ENCODE data around the gene E2F4. TPM values are rescaled to one million over a fixed set of nuclear protein-coding genes. Genes with fewer than 3 reads are reported as not detected.

E2F4 gene
- total and polyA plus RNA-seq, 2 of the 8 experiments (the other 6 are each of a cell fraction or from before 2014, with no cell fraction given): 79.9 to 157 TPM

DNA sequence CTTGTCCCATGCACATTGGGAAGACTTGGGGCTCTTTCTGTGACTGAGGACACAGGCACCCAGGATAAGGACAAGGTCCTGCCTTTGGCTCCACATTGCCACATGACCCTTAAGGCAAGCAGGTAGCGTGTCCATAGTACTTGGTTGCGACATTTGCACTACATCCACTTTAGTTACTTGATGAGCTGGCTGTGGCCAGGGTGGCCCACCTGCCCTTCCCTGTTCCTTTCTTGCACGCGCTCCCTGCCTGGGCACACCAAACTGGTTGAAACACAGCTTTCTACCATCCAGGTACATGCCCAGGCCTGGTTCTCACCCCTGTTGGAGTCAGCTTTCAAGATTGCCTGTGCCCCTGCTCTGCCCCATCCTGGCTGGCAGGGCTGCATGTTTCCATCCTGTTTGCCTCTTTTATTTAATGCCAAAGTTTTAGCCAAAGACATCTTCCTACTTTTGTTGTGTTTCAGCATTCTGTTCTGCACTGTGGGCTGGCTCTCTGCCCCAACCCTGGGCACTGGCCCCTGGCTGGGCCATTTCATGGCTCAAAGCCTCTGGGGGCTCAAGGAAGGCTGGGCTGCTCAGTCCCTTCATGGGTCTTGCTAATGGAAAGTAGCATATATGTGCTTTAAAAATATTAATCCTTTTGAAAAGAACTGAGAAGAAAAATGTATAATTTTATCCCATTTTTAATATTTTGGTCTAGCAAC, 44.4 kb upstream of the E2F4 start:
- ChIA-PET CTCF (ENCODE audit: partially characterized antibody) (interaction anchor here (1.0 to 3.1 kb wide), 2 partner anchors 9 to 130 kb away, joined by 6 to 12 read pairs; no protein-coding TSS in a partner anchor), POLR2A (ENCODE audit: partially characterized antibody) (no interaction called here)
- no peak for DNase-seq (ENCODE audit: low read depth in 1 of 2, low spot score in 2 of 2)
- Histone ChIP-seq H3K27ac (ENCODE audit: low read depth, low read length) (no peak overlapping the region), H4K20me1 (replicated peaks in 1 of 2; ENCODE audit: control insufficient read depth in 1 of 2, insufficient read depth in 2 of 2, low read length in 2 of 2) (peaks cover 3 to 19% of the 10 kb centered on the region in 2 experiments), H4K8ac (ENCODE audit: extremely low read depth, insufficient read depth, low read length) (peak overlapping the region; percentile 40; the same call in 1 of the 2 replicates), H3K27me3 (replicated peaks in 1 of 4; ENCODE audit: control insufficient read depth in 3 of 4, extremely low read depth in 1 of 4, insufficient read depth in 3 of 4, low read length in 3 of 4) (peaks cover 5 to 23% (median 15%) of the 10 kb centered on the region in 4 experiments), H2BK20ac (ENCODE audit: low read length) (no peak overlapping the region), H3K36me3 (ENCODE audit: control insufficient read depth in 2 of 4, insufficient read depth in 4 of 4, low read length in 3 of 4) (peaks cover 11 to 35% (median 21%) of the 10 kb centered on the region in 4 experiments; a peak in 6 of 8 replicates), H2BK5ac (ENCODE audit: low read depth, low read length) (no peak overlapping the region), H3K56ac (replicated peaks; ENCODE audit: insufficient read length, low read depth, low read length) (no peak overlapping the region), H3K4me3 (ENCODE audit: extremely low read depth in 1 of 4, insufficient read depth in 2 of 4, low read depth in 3 of 4, low read length in 4 of 4) (no peak overlapping the region), H4K91ac (replicated peaks; ENCODE audit: insufficient read length, low read length) (no peak overlapping the region), H2BK15ac (ENCODE audit: low read length) (no peak overlapping the region), H3K79me2 (ENCODE audit: control insufficient read depth in 1 of 2, insufficient read depth in 2 of 2, low read length in 2 of 2) (no peaks in the 10 kb centered on the region), H3K4ac (replicated peaks; ENCODE audit: insufficient read length, low read depth, low read length) (no peak overlapping the region), H2AK5ac (ENCODE audit: low read depth, low read length) (no peak overlapping the region), H4K5ac (ENCODE audit: insufficient read length, low read depth, low read length) (no peak overlapping the region), H3K23ac (ENCODE audit: insufficient read length) (no peak overlapping the region), H3K9ac (replicated peaks in 1 of 4; ENCODE audit: extremely low read depth in 1 of 4, low read depth in 3 of 4, low read length in 3 of 4) (no peak overlapping the region), H3K79me1 (ENCODE audit: low read depth, low read length) (no peaks in the 10 kb centered on the region), H3K9me3 (ENCODE audit: insufficient read depth in 2 of 2, low read depth in 1 of 2, low read length in 1 of 2) (no peaks in the 10 kb centered on the region; a peak in 1 of 4 replicates), H2BK12ac (ENCODE audit: low read depth, low read length) (no peak overlapping the region), H3K4me1 (replicated peaks in 1 of 4; ENCODE audit: control insufficient read depth in 3 of 4, insufficient read depth in 4 of 4, low read length in 3 of 4) (peaks cover 0 to 11% (median 8%) of the 10 kb centered on the region in 4 experiments; a peak in 5 of 7 replicates), H3K4me2 (ENCODE audit: insufficient read depth in 1 of 2, low read depth in 2 of 2, low read length in 2 of 2) (no peak overlapping the region), H3K23me2 (ENCODE audit: low read depth, low read length) (peaks cover 13% of the 10 kb centered on the region; the same call in 1 of the 2 replicates), H2AFZ (ENCODE audit: low read length) (no peak overlapping the region), H2BK120ac (replicated peaks; ENCODE audit: low read depth, low read length) (no peak overlapping the region), H3K14ac (ENCODE audit: insufficient read length) (no peak overlapping the region), H3K18ac (ENCODE audit: extremely low read depth, low read length) (no peak overlapping the region)
- 92% methylated on average over 4 of the region's 4 CpGs; no CpG with 5 or more reads in 1 of the 2 experiments for whole genome bisulfite sequencing, 2 experiments (ENCODE audit: extremely low coverage in 1 of 2, insufficient coverage in 1 of 2, insufficient read length in 1 of 2, insufficient replicate concordance in 2 of 2, low coverage in 1 of 2, low lambda C conversion rate in 2 of 2, missing lambda C conversion rate in 1 of 2)
- no peak for FAIRE-seq
- TF ChIP-seq NANOG (IDR thresholded peaks at IDR 0.05; ENCODE audit: insufficient read depth, low read depth, low read length, poor library complexity, severe bottlenecking) (no peak), YY1 (IDR thresholded peaks at IDR 0.05; ENCODE audit: low read depth, low read length) (no peak), MAFK (IDR thresholded peaks at IDR 0.05; ENCODE audit: low read depth, low read length) (no peak), SIX5 (IDR thresholded peaks at IDR 0.05; ENCODE audit: low read depth, low read length) (no peak), KDM5A (IDR thresholded peaks at IDR 0.05; ENCODE audit: low read length) (no peak), TAF1 (IDR thresholded peaks at IDR 0.05; ENCODE audit: low read depth, low read length) (no peak), CHD1 (IDR thresholded peaks at IDR 0.05; ENCODE audit: low read depth, low read length) (no peak), GABPA (IDR thresholded peaks at IDR 0.05; ENCODE audit: borderline replicate concordance, insufficient read depth, low read length) (no peak), SP1 (IDR thresholded peaks at IDR 0.05; ENCODE audit: low read depth, low read length) (no peak)
- TF ChIP-seq, protein P1, sequence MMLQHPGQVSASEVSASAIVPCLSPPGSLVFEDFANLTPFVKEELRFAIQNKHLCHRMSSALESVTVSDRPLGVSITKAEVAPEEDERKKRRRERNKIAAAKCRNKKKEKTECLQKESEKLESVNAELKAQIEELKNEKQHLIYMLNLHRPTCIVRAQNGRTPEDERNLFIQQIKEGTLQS (IDR thresholded peaks at IDR 0.05; ENCODE audit: insufficient read depth, low read depth, low read length): no peak
